H1 (cell line): ENCODE measurements around the gene HIVEP3. TPM values are rescaled to one million over a fixed set of nuclear protein-coding genes. Genes with fewer than 3 reads are reported as not detected.

Experiments
- CTCF ChIA-PET: fragments of 300-600 bp; sonication (Branson Sonifier 250); formaldehyde crosslinking; loops from one replicate; lab custom pipeline; 2021; ENCODE audit not compliant: partially characterized antibody; lab: Charles Lee
- POLR2A ChIA-PET: fragments of 300-600 bp; sonication (Branson Sonifier 250); formaldehyde crosslinking; loops from one replicate; lab custom pipeline; 2021; ENCODE audit warnings: inconsistent platforms; ENCODE audit not compliant: partially characterized antibody; lab: Charles Lee
- DNase-seq, 2 experiments: peaks; one replicate each; pipeline versions ENCODE4 v3.0.0 to v3.0.0-alpha.2; 2010 to 2022; ENCODE audit warnings: low spot score in 2 of 2, low read depth in 1 of 2, mixed read lengths in 1 of 2
- FAIRE-seq: peaks from 2 replicates; lab custom pipeline; 2011; peaks lifted over from hg19 to GRCh38; lab: Jason Lieb, UNC
- H2AFZ ChIP-seq: 2 replicates; pipeline ENCODE4 v1.8.1; 2012; ENCODE audit warnings: low read length, inconsistent platforms
- H2AK5ac ChIP-seq: 2 replicates; pipeline ENCODE4 v1.6.1; 2013; ENCODE audit warnings: low read depth, low read length
- H2BK120ac ChIP-seq: replicated peaks from 2 replicates; pipeline ENCODE3; 2013; ENCODE audit warnings: low read depth, low read length, inconsistent platforms
- H2BK12ac ChIP-seq: 2 replicates; pipeline ENCODE4 v1.6.1; 2013; ENCODE audit warnings: low read depth, low read length
- H2BK15ac ChIP-seq: 2 replicates; pipeline ENCODE4 v1.6.1; 2013; ENCODE audit warnings: low read length
- H2BK20ac ChIP-seq: 2 replicates; pipeline ENCODE4 v1.6.1; 2013; ENCODE audit warnings: low read length
- H2BK5ac ChIP-seq: 2 replicates; pipeline ENCODE4 v1.6.1; 2013; ENCODE audit warnings: low read depth, low read length
- H3K14ac ChIP-seq: 2 replicates; pipeline ENCODE4 v1.6.1; 2013; ENCODE audit warnings: inconsistent platforms; ENCODE audit not compliant: insufficient read length
- H3K18ac ChIP-seq: 2 replicates; pipeline ENCODE4 v1.6.1; 2013; ENCODE audit warnings: low read length; ENCODE audit errors: extremely low read depth
- H3K23ac ChIP-seq: 2 replicates; pipeline ENCODE4 v1.6.1; 2013; ENCODE audit warnings: inconsistent platforms; ENCODE audit not compliant: insufficient read length
- H3K23me2 ChIP-seq: 2 replicates; pipeline ENCODE4 v1.6.1; 2013; ENCODE audit warnings: low read depth, low read length
- H3K27ac ChIP-seq: 2 replicates; pipeline ENCODE4 v1.6.1; 2011; ENCODE audit warnings: low read depth, low read length, inconsistent platforms
- H3K27me3 ChIP-seq, 4 experiments: replicated peaks in 1 of 4; 1 replicate in 1 of 4; 2 replicates in 3 of 4; pipeline versions ENCODE4 v1.6.1 to v1.8.1; 2011 to 2013; ENCODE audit warnings: low read length in 3 of 4, mild to moderate bottlenecking in 3 of 4, inconsistent platforms in 2 of 4, mixed read lengths in 2 of 4, moderate library complexity in 1 of 4; ENCODE audit not compliant: control insufficient read depth in 3 of 4, insufficient read depth in 3 of 4; ENCODE audit errors: extremely low read depth in 1 of 4
- H3K36me3 ChIP-seq, 4 experiments: 2 replicates each; pipeline versions ENCODE4 v1.6.1 to v1.8.1; 2011 to 2013; ENCODE audit warnings: mild to moderate bottlenecking in 4 of 4, low read length in 3 of 4, moderate library complexity in 2 of 4, control low read depth in 1 of 4, inconsistent platforms in 1 of 4; ENCODE audit not compliant: insufficient read depth in 4 of 4, control insufficient read depth in 2 of 4
- H3K4ac ChIP-seq: replicated peaks from 2 replicates; pipeline ENCODE3; 2013; ENCODE audit warnings: low read length, low read depth, mixed read lengths, inconsistent platforms; ENCODE audit not compliant: insufficient read length
- H3K4me1 ChIP-seq, 4 experiments: replicated peaks in 1 of 4; 1 replicate in 1 of 4; 2 replicates in 3 of 4; pipeline versions ENCODE4 v1.6.1 to v1.8.1; 2011 to 2013; ENCODE audit warnings: low read length in 3 of 4, inconsistent platforms in 2 of 4, mixed read lengths in 1 of 4; ENCODE audit not compliant: insufficient read depth in 4 of 4, control insufficient read depth in 3 of 4
- H3K4me2 ChIP-seq, 2 experiments: 2 replicates each; pipeline versions ENCODE4 v1.6.1 to v1.8.1; 2011 to 2013; ENCODE audit warnings: low read depth in 2 of 2, low read length in 2 of 2, control low read depth in 1 of 2, inconsistent platforms in 1 of 2, mild to moderate bottlenecking in 1 of 2; ENCODE audit not compliant: insufficient read depth in 1 of 2
- H3K4me3 ChIP-seq, 4 experiments: fragments of 200-600, 300-600 bp in 1 of 4; sonication (generic), shearing (Covaris generic), sonication (Bioruptor Twin) in 1 of 4; 2 replicates each; pipeline versions ENCODE4 v1.5.1 to v1.8.1; 2011 to 2016; ENCODE audit warnings: low read length in 4 of 4, low read depth in 3 of 4, control low read depth in 2 of 4, inconsistent platforms in 2 of 4, mild to moderate bottlenecking in 2 of 4, mixed read lengths in 1 of 4, moderate library complexity in 1 of 4; ENCODE audit not compliant: insufficient read depth in 2 of 4; ENCODE audit errors: extremely low read depth in 1 of 4
- H3K56ac ChIP-seq: replicated peaks from 2 replicates; pipeline ENCODE3; 2013; ENCODE audit warnings: low read depth, mild to moderate bottlenecking, mixed read lengths, low read length, inconsistent platforms; ENCODE audit not compliant: insufficient read length
- H3K79me1 ChIP-seq: 2 replicates; pipeline ENCODE4 v1.6.1; 2013; ENCODE audit warnings: low read depth, low read length, control low read depth
- H3K79me2 ChIP-seq, 2 experiments: 2 replicates each; pipeline versions ENCODE4 v1.6.1 to v1.8.1; 2012 to 2013; ENCODE audit warnings: low read length in 2 of 2, mild to moderate bottlenecking in 2 of 2, inconsistent platforms in 1 of 2; ENCODE audit not compliant: insufficient read depth in 2 of 2, control insufficient read depth in 1 of 2
- H3K9ac ChIP-seq, 4 experiments: replicated peaks in 1 of 4; 1 replicate in 1 of 4; 2 replicates in 3 of 4; pipeline versions ENCODE4 v1.6.1 to v1.8.1; 2011 to 2013; ENCODE audit warnings: low read depth in 3 of 4, low read length in 3 of 4, control low read depth in 2 of 4, mild to moderate bottlenecking in 2 of 4, moderate library complexity in 2 of 4, inconsistent platforms in 1 of 4; ENCODE audit errors: extremely low read depth in 1 of 4
- H3K9me3 ChIP-seq, 2 experiments: 2 replicates each; pipeline versions ENCODE4 v1.6.1 to v1.8.1; 2012 to 2013; ENCODE audit warnings: mild to moderate bottlenecking in 2 of 2, moderate library complexity in 2 of 2, control low read depth in 1 of 2, inconsistent platforms in 1 of 2, low read depth in 1 of 2, low read length in 1 of 2, mixed read lengths in 1 of 2; ENCODE audit not compliant: insufficient read depth in 2 of 2
- H4K20me1 ChIP-seq, 2 experiments: replicated peaks in 1 of 2; 2 replicates each; pipeline versions ENCODE3 to v1.8.1; 2011 to 2013; ENCODE audit warnings: inconsistent platforms in 2 of 2, low read length in 2 of 2, mild to moderate bottlenecking in 1 of 2; ENCODE audit not compliant: insufficient read depth in 2 of 2, control insufficient read depth in 1 of 2
- H4K5ac ChIP-seq: 2 replicates; pipeline ENCODE4 v1.6.1; 2013; ENCODE audit warnings: low read length, low read depth, mixed read lengths, inconsistent platforms; ENCODE audit not compliant: insufficient read length
- H4K8ac ChIP-seq: 2 replicates; pipeline ENCODE4 v1.8.0; 2013; ENCODE audit warnings: mild to moderate bottlenecking, moderate library complexity, low read length, inconsistent platforms; ENCODE audit not compliant: insufficient read depth; ENCODE audit errors: extremely low read depth
- H4K91ac ChIP-seq: replicated peaks from 2 replicates; pipeline ENCODE3; 2013; ENCODE audit warnings: low read length, mixed read lengths, inconsistent platforms; ENCODE audit not compliant: insufficient read length
- BACH1 ChIP-seq: IDR thresholded peaks from 2 replicates; pipeline ENCODE4 v1.6.1; 2012; ENCODE audit warnings: low read length, improper control_type of control experiment
- E2F6 ChIP-seq: IDR thresholded peaks from 2 replicates; pipeline ENCODE4 v1.6.1; 2012; ENCODE audit warnings: inconsistent platforms
- HDAC2 ChIP-seq, 2 experiments: fragments of 300-600 bp in 1 of 2; sonication (generic) in 1 of 2; IDR thresholded peaks; 2 replicates each; pipeline ENCODE4 v1.6.1; 2011 to 2012; ENCODE audit warnings: low read depth in 2 of 2, low read length in 2 of 2, mild to moderate bottlenecking in 2 of 2, moderate library complexity in 2 of 2, borderline replicate concordance in 1 of 2, inconsistent platforms in 1 of 2
- JUN ChIP-seq: IDR thresholded peaks from 2 replicates; pipeline ENCODE4 v1.6.1; 2011; ENCODE audit warnings: low read depth, mild to moderate bottlenecking, improper control_type of control experiment, low read length
- NRF1 ChIP-seq: IDR thresholded peaks from 2 replicates; pipeline ENCODE4 v1.6.1; 2011; ENCODE audit warnings: mild to moderate bottlenecking, low read depth, low read length, improper control_type of control experiment
- PHF8 ChIP-seq: fragments of 200-600 bp; sonication (generic); conservative IDR thresholded peaks from 2 replicates; pipeline ENCODE4 v1.7.1; 2012; ENCODE audit warnings: low read depth, mild to moderate bottlenecking, inconsistent platforms, low read length, moderate library complexity
- RAD21 ChIP-seq, 2 experiments: IDR thresholded peaks in 1 of 2; conservative IDR thresholded peaks in 1 of 2; 2 replicates each; pipeline ENCODE4 v1.6.1; 2011; ENCODE audit warnings: low read depth in 2 of 2, low read length in 2 of 2, improper control_type of control experiment in 1 of 2, inconsistent platforms in 1 of 2, mild to moderate bottlenecking in 1 of 2, moderate library complexity in 1 of 2
- RNF2 ChIP-seq: fragments of 200-900, 300-1000 bp; sonication (generic); IDR thresholded peaks from 2 replicates; pipeline ENCODE4 v1.7.1; 2016; ENCODE audit warnings: borderline replicate concordance, low read depth, mild to moderate bottlenecking, antibody characterized with exemption, low read length; ENCODE audit not compliant: poor library complexity, severe bottlenecking; ENCODE audit errors: missing control alignments
- SIRT6 ChIP-seq: IDR thresholded peaks from one replicate; pipeline ENCODE4 v1.7.1; 2012; ENCODE audit warnings: low read length, inconsistent platforms
- SP4 ChIP-seq: IDR thresholded peaks from 2 replicates; pipeline ENCODE4 v1.6.1; 2012; ENCODE audit warnings: low read length, inconsistent platforms
- YY1 ChIP-seq: IDR thresholded peaks from 2 replicates; pipeline ENCODE4 v1.6.1; 2011; ENCODE audit warnings: low read depth, mild to moderate bottlenecking, low read length
- WGBS, 2 experiments: shearing (Covaris generic) in 1 of 2; methylation state at CpG; one replicate each; pipeline versions ENCODE4 v1.1.6 to v1.1.7; 2013 to 2015; ENCODE audit warnings: low lambda C conversion rate in 2 of 2, mixed read lengths in 2 of 2, inconsistent platforms in 1 of 2, low coverage in 1 of 2, missing lambda C conversion rate in 1 of 2; ENCODE audit not compliant: insufficient replicate concordance in 2 of 2, insufficient coverage in 1 of 2, insufficient read length in 1 of 2; ENCODE audit errors: extremely low coverage in 1 of 2, missing lambda C conversion rate in 1 of 2; 5-methylcytosine and 5-hydroxymethylcytosine counted together
- polyA plus RNA-seq, 7 experiments: library from polyadenylated mRNA; depleted of rRNA in 3 of 7; stranded (reverse) in 5 of 7; unstranded in 2 of 7; fragments of >200 nt in 5 of 7; fragments of 200-250 nt in 2 of 7; gene quantifications; 1 replicate in 5 of 7; 2 replicates in 1 of 7; 4 replicates in 1 of 7; pipeline versions ENCODE4 v1.2.1 to v1.2.3, GENCODE V29; 2011 to 2013; ENCODE audit warnings: missing spikeins in 2 of 7, mixed read lengths in 2 of 7
- total RNA-seq: library from RNA; stranded (reverse); fragmentation: NEBNext Ultra II Directional; extraction: Animal tissue kit (Norgen Biotek cat#: 25700); gene quantifications from 2 replicates; pipeline ENCODE4 v1.2.1, GENCODE V29; 2021

Gene HIVEP3
- total and polyA plus RNA-seq, 2 of the 8 experiments (the other 6 are each of a cell fraction or from before 2014, with no cell fraction given) = 0.24 to 0.69 TPM

- no peak overlapping the region for H2BK12ac ChIP-seq
- ChIA-PET POLR2A (interaction anchor here (1.1 to 1.5 kb wide), 3 partner anchors 10 to 18 kb away, joined by 3 to 6 read pairs (median 3); no protein-coding TSS in a partner anchor), CTCF (interaction anchor here (0.5 to 10.4 kb wide), 37 partner anchors 8 to 655 kb away, joined by 3 to 205 read pairs (median 4); partner anchors contain the start of gene EDN2)
- H3K14ac ChIP-seq = no peak overlapping the region
- H3K18ac ChIP-seq = no peak overlapping the region
- no peak overlapping the region for H3K23ac ChIP-seq
- H3K79me2 ChIP-seq = no peaks in the 10 kb centered on the region
- WGBS, 2 experiments = 91% methylated on average over 25 of the region's 27 CpGs; no CpG with 5 or more reads in 1 of the 2 experiments
- H2AK5ac ChIP-seq = no peak overlapping the region
- H2BK20ac ChIP-seq = no peak overlapping the region
- no peak overlapping the region for H2AFZ ChIP-seq
- H4K20me1 ChIP-seq = no peaks in the 10 kb centered on the region
- H3K56ac ChIP-seq = no peak overlapping the region
- no peak overlapping the region for H3K4ac ChIP-seq
- no peak overlapping the region for H2BK120ac ChIP-seq
- H3K27me3 ChIP-seq = peaks cover 0 to 9% (median 5%) of the 10 kb centered on the region in 4 experiments; a peak in 5 of 7 replicates
- H2BK5ac ChIP-seq = no peak overlapping the region
- no peak overlapping the region for H3K27ac ChIP-seq
- H3K36me3 ChIP-seq = no peaks in the 10 kb centered on the region
- no peak overlapping the region for H3K9ac ChIP-seq
- no peak overlapping the region for H3K4me3 ChIP-seq
- no peaks in the 10 kb centered on the region; the same call in 1 of the 2 replicates for H3K23me2 ChIP-seq
- FAIRE-seq = no peak
- no peaks in the 10 kb centered on the region for H3K9me3 ChIP-seq
- no peak overlapping the region for H3K4me2 ChIP-seq
- peaks cover 6 to 8% (median 8%) of the 10 kb centered on the region in 4 experiments for H3K4me1 ChIP-seq
- no peak for TF ChIP-seq RAD21 (IDR thresholded peaks at IDR 0.05 in 1 of 2, conservative IDR thresholded peaks at IDR 0.05 in 1 of 2; ENCODE audit: low read depth in 2 of 2, low read length in 2 of 2)
- TF ChIP-seq E2F6 = no peak
- TF ChIP-seq SP4 = no peak
- TF ChIP-seq YY1 = no peak
- no peak for TF ChIP-seq BACH1
- TF ChIP-seq PHF8 = no peak
- TF ChIP-seq HDAC2 (IDR thresholded peaks at IDR 0.05; ENCODE audit: borderline replicate concordance in 1 of 2, low read depth in 2 of 2, low read length in 2 of 2) = no peak
- no peak for TF ChIP-seq JUN
- TF ChIP-seq SIRT6 = no peak
- no peak for TF ChIP-seq RNF2
- TF ChIP-seq NRF1 = no peak
- H4K5ac ChIP-seq = no peak overlapping the region
- no peak overlapping the region for H4K91ac ChIP-seq
- H3K79me1 ChIP-seq = no peaks in the 10 kb centered on the region
- no peak for DNase-seq
- H4K8ac ChIP-seq = peak overlapping the region; percentile 12; the same call in 1 of the 2 replicates
- 0 out of 2 replicates have a peak overlapping the region, but pooled peaks have one; percentile 31 for H2BK15ac ChIP-seq
Observed at GRCh38 chr1:41512701-41513382, 405.9 kb downstream of the HIVEP3 start.
